K562 (cell line): ENCODE data around the gene PSG6.

Experiments
- CBX3 ChIP-seq, 2 experiments: IDR thresholded peaks; 1 replicate in 1 of 2; 2 replicates in 1 of 2; pipeline ENCODE4 v1.6.1; 2012; ENCODE audit warnings: inconsistent platforms in 2 of 2, low read length in 2 of 2, borderline replicate concordance in 1 of 2, control low read depth in 1 of 2
- CTCF ChIP-seq, 3 experiments: IDR thresholded peaks in 2 of 3; conservative IDR thresholded peaks in 1 of 3; 2 replicates each; pipeline ENCODE4 v1.5.1; 2011 to 2012; ENCODE audit warnings: low read length in 3 of 3, mild to moderate bottlenecking in 3 of 3, control low read depth in 2 of 3, improper control_type of control experiment in 1 of 3, inconsistent platforms in 1 of 3, low read depth in 1 of 3, mixed read lengths in 1 of 3, moderate library complexity in 1 of 3; ENCODE audit not compliant: insufficient read depth in 2 of 3
- ETV6 ChIP-seq, 3 experiments: fragments of 150-350 bp in 1 of 3; sonication (generic) in 1 of 3; formaldehyde crosslinking in 1 of 3; IDR thresholded peaks; 2 replicates each; pipeline versions ENCODE4 v1.6.1 to v1.8.0; 2014 to 2022; ENCODE audit warnings: borderline replicate concordance in 2 of 3, low read depth in 2 of 3, antibody characterized with exemption in 1 of 3, low read length in 1 of 3, mild to moderate bottlenecking in 1 of 3, missing genetic modification reagents in 1 of 3
- POLR2A ChIP-seq: fragments of 450-650 bp; conservative IDR thresholded peaks from 2 replicates; pipeline ENCODE4 v1.6.1; 2016
- USF2 ChIP-seq: sonication (generic); formaldehyde crosslinking; IDR thresholded peaks from 2 replicates; pipeline ENCODE4 v1.5.0; 2020; ENCODE audit warnings: missing genetic modification reagents

- TF ChIP-seq ETV6 (IDR thresholded peaks at IDR 0.05; ENCODE audit: borderline replicate concordance in 1 of 2, low read depth in 2 of 2, low read length in 1 of 2) (no peak), ETV6 (CRISPR knock-in tag; IDR thresholded peaks at IDR 0.05; ENCODE audit: borderline replicate concordance) (no peak), CTCF (IDR thresholded peaks at IDR 0.05 in 2 of 3, conservative IDR thresholded peaks at IDR 0.05 in 1 of 3; ENCODE audit: insufficient read depth in 2 of 3, low read depth in 1 of 3, low read length in 3 of 3) (0 out of 6 replicates have a peak, but pooled peaks of 2 of the 3 experiments have one; percentile 1 to 28), USF2 (no peak), CBX3 (IDR thresholded peaks at IDR 0.05; ENCODE audit: borderline replicate concordance in 1 of 2, low read length in 2 of 2) (no peak), POLR2A (no peak)
These were observed 2.0 kb upstream of the PSG6 start for GRCh38 chr19:42919757-42920079.
